ENCODE measurements around the gene FCHO1. TPM values are rescaled to one million over a fixed set of nuclear protein-coding genes. Genes with fewer than 3 reads are reported as not detected.

FCHO1 gene
- total RNA-seq, 1 experiment from 2014 or later: 0.39 TPM

- CTCF ChIA-PET: no interaction called here
- POLR2A ChIA-PET: no interaction called here
- Histone ChIP-seq H3K27me3 (replicated peaks; ENCODE audit: control insufficient read depth, insufficient read depth, low read length) (no peaks in the 10 kb centered on the region), H3K36me3 (ENCODE audit: control insufficient read depth, insufficient read depth, low read length) (no peaks in the 10 kb centered on the region), H3K9me3 (no peaks in the 10 kb centered on the region), H3K4me3 (ENCODE audit: low read depth, low read length) (no peak overlapping the region), H3K4me1 (no peaks in the 10 kb centered on the region)
- intact Hi-C loops (cut with micrococcal nuclease; ENCODE audit: unreplicated experiment): loop anchor here (10.0 kb wide), 1 partner anchor 145 kb away; no protein-coding TSS in a partner anchor
- no peaks in the 10 kb centered on the region for H3K36me3 Mint-ChIP-seq (ENCODE audit: insufficient read depth, unreplicated experiment)
- no peaks in the 10 kb centered on the region for H3K4me1 Mint-ChIP-seq (ENCODE audit: low read depth, unreplicated experiment)
- H3K4me3 Mint-ChIP-seq (ENCODE audit: unreplicated experiment): no peak overlapping the region
- H3K9me3 Mint-ChIP-seq (ENCODE audit: unreplicated experiment): no peaks in the 10 kb centered on the region
- no peak for DNase-seq
- TF ChIP-seq, protein P1, sequence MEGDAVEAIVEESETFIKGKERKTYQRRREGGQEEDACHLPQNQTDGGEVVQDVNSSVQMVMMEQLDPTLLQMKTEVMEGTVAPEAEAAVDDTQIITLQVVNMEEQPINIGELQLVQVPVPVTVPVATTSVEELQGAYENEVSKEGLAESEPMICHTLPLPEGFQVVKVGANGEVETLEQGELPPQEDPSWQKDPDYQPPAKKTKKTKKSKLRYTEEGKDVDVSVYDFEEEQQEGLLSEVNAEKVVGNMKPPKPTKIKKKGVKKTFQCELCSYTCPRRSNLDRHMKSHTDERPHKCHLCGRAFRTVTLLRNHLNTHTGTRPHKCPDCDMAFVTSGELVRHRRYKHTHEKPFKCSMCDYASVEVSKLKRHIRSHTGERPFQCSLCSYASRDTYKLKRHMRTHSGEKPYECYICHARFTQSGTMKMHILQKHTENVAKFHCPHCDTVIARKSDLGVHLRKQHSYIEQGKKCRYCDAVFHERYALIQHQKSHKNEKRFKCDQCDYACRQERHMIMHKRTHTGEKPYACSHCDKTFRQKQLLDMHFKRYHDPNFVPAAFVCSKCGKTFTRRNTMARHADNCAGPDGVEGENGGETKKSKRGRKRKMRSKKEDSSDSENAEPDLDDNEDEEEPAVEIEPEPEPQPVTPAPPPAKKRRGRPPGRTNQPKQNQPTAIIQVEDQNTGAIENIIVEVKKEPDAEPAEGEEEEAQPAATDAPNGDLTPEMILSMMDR (IDR thresholded peaks at IDR 0.05; ENCODE audit: insufficient read depth in 1 of 2, low read depth in 1 of 2, low read length in 1 of 2, severe bottlenecking in 1 of 2, unreplicated experiment in 1 of 2): no peak
- BruUV-seq (replicated peaks): no TSS peak
- H3K27me3 Mint-ChIP-seq (ENCODE audit: insufficient read depth, unreplicated experiment): no peaks in the 10 kb centered on the region
- H3K27ac Mint-ChIP-seq (ENCODE audit: unreplicated experiment): no peak overlapping the region
Observed at GRCh38 chr19:17749912-17750317, 1.4 kb upstream of the FCHO1 start.

DNA sequence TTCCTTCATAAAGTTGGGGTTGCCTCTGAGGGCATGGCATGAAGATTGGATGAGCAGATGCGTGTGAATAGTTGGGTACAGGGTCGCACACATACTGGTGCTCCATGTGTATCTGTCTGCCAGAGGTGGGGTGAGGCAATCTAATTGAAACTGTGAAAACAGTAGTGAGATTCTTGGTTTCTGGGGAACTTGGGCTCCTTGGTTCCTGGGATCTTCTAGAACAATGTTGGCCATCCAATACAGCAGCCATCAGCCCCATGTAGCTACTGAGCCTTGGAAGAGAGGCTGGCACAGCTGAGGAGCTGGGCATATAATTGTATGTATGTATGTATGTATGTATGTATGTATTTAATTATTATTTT lies 616 bp downstream of the FCHO1 start:
- DNase-seq: no peak
- Histone ChIP-seq H3K27me3 (replicated peaks; ENCODE audit: control insufficient read depth, insufficient read depth, low read length) (no peaks in the 10 kb centered on the region), H3K9me3 (no peaks in the 10 kb centered on the region), H3K36me3 (ENCODE audit: control insufficient read depth, insufficient read depth, low read length) (no peaks in the 10 kb centered on the region), H3K4me3 (ENCODE audit: low read depth, low read length) (no peak overlapping the region), H3K4me1 (no peaks in the 10 kb centered on the region)
- peaks cover 3% of the 10 kb centered on the region for H3K27me3 Mint-ChIP-seq (ENCODE audit: insufficient read depth, unreplicated experiment)
- no peaks in the 10 kb centered on the region for H3K36me3 Mint-ChIP-seq (ENCODE audit: insufficient read depth, unreplicated experiment)
- TF ChIP-seq, protein P1 (IDR thresholded peaks at IDR 0.05; ENCODE audit: insufficient read depth in 1 of 2, low read depth in 1 of 2, low read length in 1 of 2, severe bottlenecking in 1 of 2, unreplicated experiment in 1 of 2): no peak
- BruUV-seq (replicated peaks): no TSS peak
- POLR2A ChIA-PET: no interaction called here
- no peaks in the 10 kb centered on the region for H3K9me3 Mint-ChIP-seq (ENCODE audit: unreplicated experiment)
- no peaks in the 10 kb centered on the region for H3K4me1 Mint-ChIP-seq (ENCODE audit: low read depth, unreplicated experiment)
- no peak overlapping the region for H3K27ac Mint-ChIP-seq (ENCODE audit: unreplicated experiment)
- intact Hi-C loops (cut with micrococcal nuclease; ENCODE audit: unreplicated experiment): loop anchor here (10.0 kb wide), 1 partner anchor 147 kb away; no protein-coding TSS in a partner anchor
- CTCF ChIA-PET: no interaction called here
- no peak overlapping the region for H3K4me3 Mint-ChIP-seq (ENCODE audit: unreplicated experiment)

GRCh38 chr19:17752865-17753639 lies 1.8 kb downstream of the FCHO1 start:
- intact Hi-C loops (cut with micrococcal nuclease; ENCODE audit: unreplicated experiment): loop anchor here (10.0 kb wide), 1 partner anchor 148 kb away; no protein-coding TSS in a partner anchor
- H3K27me3 ChIP-seq (replicated peaks; ENCODE audit: control insufficient read depth, insufficient read depth, low read length): no peaks in the 10 kb centered on the region
- TF ChIP-seq, protein P1 (IDR thresholded peaks at IDR 0.05; ENCODE audit: insufficient read depth in 1 of 2, low read depth in 1 of 2, low read length in 1 of 2, severe bottlenecking in 1 of 2, unreplicated experiment in 1 of 2): no peak
- BruUV-seq (replicated peaks): no TSS peak
- H3K36me3 Mint-ChIP-seq (ENCODE audit: insufficient read depth, unreplicated experiment): no peaks in the 10 kb centered on the region
- no peak overlapping the region for H3K27ac Mint-ChIP-seq (ENCODE audit: unreplicated experiment)
- H3K4me1 ChIP-seq: no peaks in the 10 kb centered on the region
- no peak overlapping the region for H3K4me3 Mint-ChIP-seq (ENCODE audit: unreplicated experiment)
- CTCF ChIA-PET: no interaction called here
- no peaks in the 10 kb centered on the region for H3K9me3 Mint-ChIP-seq (ENCODE audit: unreplicated experiment)
- no peaks in the 10 kb centered on the region for H3K9me3 ChIP-seq
- H3K27me3 Mint-ChIP-seq (ENCODE audit: insufficient read depth, unreplicated experiment): peaks cover 3% of the 10 kb centered on the region
- no peaks in the 10 kb centered on the region for H3K4me1 Mint-ChIP-seq (ENCODE audit: low read depth, unreplicated experiment)
- DNase-seq: no peak
- POLR2A ChIA-PET: no interaction called here
- no peaks in the 10 kb centered on the region for H3K36me3 ChIP-seq (ENCODE audit: control insufficient read depth, insufficient read depth, low read length)
- H3K4me3 ChIP-seq (ENCODE audit: low read depth, low read length): no peak overlapping the region

Measured in Caco-2 (cell line).